ENCODE data around the gene TANK.
"Not testable (repeated sequence)": the region's sequence is repeated elsewhere in the genome, so short reads cannot be mapped to it uniquely, and the experiment has no call there.

TANK gene

DNA sequence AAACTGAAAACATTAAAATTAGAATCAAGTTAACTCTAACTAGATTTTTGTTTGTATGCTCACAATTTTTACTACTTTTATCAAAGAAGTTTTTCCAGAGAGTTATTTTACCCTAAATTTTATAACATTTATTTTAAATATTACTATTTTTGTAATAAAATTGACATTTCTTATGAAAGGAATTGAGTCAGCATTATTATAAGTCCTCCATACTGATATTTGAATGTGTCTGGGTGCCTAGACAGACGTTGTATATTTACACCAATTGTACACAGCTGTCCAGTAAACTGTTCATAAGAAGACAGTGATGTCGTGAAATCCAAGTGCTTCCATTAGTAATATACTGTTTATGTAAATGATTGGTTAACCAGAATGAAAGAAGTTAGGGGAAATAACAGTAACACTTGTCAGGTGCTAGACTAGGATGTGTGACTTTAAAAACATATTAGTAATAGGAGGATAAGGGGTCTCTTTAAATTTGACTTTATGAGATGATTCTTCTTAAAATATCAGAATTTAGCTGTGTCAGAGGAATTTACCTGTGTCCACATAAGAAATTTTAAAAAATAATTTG, 73.7 kb downstream of the TANK start:
- no peak for DNase-seq

DNA sequence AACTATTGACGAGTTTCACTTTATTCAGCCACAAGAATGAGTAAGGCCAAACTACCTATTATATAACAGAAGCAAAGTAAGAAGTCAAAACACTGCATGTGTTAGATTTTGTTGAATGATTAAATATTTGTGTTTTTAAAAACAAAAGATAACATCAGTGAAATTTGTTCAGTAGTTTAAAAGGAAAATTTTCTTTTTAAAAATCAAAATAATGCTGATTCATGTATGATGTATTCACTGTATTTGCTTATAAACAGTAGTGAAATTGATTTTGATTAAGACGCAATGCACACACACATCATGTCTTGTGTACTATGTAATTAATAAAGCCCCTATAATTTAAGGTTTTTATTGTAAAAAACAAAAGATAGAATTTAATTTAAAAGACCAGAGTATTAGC, 74.4 kb downstream of the TANK start:
- DNase-seq: no peak

DNA sequence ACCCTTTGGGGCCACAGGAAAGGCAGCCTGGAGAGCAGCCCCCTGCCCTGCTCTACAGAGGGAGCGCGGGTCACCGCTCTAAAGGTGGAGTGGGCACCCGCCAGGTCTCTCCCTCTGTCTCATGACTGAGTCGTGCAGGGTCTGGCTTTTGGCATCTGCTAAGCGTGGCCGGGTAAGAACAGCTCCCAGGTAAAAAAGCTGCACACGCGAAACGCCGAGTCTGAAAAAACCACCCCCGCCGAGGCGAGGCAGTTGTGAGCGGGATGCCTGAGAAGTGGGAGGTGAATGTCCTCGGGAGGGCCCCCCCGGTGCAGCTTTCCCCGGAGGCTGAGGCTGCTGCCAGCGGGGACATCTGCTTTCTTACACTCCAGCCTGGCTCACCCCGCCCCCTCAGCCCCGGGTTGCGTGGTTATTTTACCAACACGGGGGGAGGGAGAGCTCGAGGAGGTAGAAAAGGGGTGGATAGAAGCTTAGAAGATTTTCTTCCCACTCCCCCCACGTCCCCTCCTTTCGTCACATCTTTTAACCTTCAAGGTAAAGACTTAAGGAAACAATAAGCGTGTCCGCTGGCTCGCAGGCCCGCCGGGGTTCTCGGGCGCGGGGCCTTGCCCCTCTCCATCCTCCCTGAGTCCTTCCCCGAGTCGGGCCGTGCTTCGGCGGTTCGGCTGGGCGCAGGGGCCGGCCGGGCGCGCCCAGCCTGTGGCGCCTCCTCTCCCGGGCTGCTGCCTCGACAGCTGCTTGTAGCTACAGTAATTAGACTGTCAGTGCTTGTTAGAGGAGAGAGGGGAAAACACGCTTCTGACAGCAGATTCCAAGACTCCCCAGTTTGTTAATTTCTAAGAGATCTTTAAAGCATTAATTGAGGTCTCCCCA, 77.4 kb downstream of the TANK start:
- peak; percentile 53 for DNase-seq

DNA sequence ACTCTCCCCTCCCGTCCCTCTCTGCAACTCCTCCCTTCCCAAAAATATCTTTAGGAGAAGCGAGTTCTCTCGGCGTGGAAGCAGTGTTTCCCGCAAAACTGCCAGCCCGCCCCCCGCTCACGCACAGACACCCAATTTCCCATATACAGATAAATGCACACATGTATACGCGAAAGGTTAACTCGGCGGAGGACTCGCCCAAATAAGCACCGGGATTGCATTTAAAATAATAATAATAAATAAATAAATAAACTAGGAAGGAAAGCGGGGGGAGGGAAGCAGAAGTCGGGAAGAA, 78.0 kb downstream of the TANK start:
- DNase-seq: no peak

DNA sequence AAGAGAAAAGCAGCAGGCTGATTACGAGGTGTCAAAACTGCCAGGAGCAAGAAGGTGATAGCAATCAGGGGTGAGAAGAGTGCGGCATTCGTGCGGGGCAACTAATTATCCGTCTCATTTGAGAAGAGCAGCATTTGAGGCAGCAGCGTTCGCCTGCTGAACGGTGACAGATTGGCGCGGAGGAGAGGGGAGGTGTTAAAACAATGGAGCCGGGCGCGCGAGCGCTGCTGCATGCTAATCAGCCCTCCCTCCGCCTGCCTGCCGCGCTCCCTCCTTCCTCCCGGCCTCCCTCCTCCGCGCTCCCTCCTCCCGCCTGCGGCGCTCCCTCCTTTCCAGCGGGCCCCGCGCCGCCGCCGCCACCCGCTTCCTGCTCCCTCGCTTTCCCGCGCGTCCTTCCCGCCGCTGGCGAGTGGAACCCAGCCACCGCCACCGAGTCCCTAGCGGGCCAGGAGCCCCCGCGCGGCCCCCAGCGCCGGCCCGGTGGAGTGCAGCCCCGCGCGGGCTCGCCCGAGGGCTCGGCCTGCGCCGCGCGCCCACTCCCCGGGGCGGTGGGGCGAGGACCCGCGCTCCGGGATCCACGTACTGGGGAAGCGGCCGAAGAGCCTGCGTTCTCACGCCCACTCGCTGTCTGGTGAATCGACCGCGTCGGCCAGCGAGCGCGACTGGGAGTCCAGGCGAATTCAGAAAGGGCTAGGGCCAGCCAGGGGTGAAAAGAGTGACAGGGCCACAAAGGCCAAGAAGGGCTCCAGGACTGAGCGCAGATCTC, 78.5 kb downstream of the TANK start:
- DNase-seq: peak; percentile 51

DNA sequence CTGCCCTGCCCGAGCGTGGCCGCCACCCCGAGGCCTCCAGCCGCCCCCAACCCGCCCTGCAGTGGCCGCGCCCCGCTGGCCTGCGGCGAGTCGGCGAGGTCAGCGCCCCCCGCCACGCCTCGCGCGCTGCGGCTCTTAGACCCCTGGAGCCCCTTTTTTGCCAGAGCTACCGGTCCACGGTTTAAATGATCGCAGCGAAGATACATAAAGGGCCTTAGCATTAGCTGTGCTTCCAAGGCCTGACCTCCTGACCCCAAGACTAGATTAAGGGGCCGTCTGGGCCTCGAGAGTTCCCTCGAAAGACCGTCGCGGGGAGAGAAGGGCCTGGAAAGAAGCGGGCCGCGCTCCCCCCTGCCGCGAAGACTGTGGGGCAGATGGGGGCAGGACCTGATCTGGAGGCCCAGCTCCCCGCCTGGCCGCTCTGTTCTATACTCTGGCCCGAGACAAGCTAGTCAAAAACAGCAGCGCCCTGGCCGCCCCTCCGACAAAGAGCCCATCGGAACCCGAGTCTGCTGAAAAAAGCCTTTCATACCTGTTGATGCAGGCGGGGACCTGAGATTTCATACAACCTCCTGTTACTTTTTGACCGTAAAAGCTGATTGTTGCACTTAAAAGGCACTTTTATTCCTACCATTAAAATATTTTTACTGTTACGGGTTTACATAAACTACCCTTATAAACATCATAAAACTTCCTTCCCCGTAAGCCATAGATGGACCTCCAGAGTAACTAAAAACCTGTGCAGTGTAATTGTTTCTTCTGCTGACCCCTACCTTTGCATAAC, 79.3 kb downstream of the TANK start:
- no peak for DNase-seq

DNA sequence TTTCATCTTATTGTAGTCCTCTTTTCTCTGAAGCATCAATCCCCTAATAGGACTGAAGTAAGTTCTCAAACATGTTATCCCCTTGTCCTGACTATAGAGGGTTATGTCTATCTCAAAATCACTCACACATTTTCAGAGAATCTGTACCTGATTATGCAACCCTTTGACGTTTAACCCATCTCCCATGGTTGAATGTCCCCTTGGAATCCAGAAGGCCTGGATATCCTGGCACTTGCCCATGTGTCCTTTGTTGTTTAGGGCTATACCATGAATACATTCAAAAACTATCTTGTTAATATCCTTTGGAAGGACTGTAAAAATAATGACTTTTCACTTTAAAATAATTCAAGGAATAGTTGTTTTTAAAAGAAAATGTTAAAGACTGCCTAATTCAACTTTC, 81.7 kb downstream of the TANK start:
- no peak for DNase-seq

DNA sequence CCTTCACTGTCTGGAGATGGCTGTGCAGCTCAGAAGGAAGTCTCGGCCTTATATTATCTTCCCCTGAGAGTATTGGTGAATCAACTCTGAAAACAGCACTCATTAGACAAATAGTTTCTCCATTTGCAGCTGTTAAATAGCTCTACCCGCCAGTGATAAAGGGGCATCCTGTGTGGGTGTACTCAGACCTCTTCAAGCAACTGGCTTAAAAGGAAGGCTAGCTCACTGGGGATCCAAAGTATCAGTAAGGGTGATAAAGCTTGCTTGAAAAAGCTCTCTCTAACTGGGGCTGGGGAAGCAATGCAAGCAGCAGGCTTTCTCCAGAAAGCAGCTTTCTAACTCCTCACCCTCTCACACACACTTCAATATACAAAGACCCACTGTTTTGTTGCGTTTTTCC, 83.1 kb downstream of the TANK start:
- no peak for DNase-seq

DNA sequence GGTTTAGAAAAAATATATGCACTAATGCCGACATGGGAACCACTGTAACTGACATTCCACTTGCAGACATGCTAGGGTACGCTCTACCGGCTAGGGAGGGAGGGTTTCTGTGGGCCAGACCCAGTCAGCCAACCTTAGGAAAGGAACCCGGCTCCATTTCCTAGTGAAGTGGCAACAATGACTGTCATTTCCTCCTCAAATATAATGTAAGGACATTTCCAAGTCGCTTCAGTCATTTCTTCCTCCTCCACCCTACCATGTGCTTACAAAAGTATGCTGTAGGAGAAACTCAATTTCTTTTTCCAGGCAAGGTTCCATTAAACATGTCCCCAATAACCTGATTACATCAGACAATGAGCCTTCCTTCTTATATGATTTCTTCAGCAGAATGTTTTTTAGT, 83.7 kb downstream of the TANK start:
- no peak for DNase-seq

DNA sequence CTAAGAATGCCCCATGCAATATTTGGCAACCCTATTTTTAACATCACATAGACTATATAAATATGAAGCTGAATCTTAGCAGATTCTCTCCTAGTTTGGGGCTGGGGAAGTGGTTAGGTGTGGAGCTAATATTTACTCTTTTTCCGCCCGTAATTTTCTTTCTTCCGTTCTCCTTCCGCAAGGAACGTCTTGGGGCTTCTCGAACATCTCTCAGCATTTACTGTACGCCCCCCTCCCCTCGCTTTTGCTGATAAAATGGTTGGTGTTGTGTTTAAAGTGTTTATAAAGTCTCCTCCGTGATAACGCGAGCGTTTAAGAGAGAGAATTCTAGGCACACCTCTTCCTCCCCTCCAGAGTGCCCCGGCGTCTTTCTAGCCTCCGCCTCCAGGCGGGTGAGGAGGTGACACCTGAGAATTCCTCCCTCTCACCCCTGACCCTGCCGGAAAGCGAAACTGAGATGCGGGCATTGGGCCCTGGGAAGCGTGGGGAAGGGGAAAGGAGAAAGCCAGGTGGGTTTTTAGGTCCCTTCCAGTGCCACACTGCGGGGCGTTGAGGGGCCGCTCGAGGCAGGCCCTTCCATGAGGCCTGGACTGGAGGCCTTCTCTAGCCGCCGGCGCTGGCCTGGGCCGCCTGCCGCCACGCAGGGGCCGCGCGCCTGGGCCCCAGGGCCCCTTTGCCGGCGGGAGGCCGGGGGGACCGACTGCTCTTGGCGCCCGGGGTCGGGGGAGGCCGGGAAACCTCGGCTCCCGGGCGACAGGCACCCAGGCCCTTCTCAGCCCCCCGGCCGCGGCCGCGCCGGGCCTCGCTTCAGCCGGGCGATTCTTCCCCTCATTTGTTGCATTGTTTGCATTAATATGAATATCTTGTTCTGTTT, 84.4 kb downstream of the TANK start:
- peak; percentile 62 for DNase-seq

DNA sequence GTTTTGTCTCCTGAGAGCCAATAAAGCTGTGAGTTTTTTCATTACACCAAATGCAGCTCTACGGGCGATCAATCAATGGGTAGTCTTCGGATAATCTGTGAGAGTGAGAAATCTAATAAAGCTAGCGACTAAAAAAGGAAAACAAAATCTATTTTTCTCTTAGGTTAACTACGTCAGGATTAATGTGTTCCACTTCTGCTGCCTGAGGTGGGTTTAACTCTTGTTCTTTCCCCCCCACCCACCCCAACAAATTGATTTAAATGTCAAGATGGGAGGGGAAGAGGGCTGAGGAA, 85.0 kb downstream of the TANK start:
- DNase-seq: no peak

DNA sequence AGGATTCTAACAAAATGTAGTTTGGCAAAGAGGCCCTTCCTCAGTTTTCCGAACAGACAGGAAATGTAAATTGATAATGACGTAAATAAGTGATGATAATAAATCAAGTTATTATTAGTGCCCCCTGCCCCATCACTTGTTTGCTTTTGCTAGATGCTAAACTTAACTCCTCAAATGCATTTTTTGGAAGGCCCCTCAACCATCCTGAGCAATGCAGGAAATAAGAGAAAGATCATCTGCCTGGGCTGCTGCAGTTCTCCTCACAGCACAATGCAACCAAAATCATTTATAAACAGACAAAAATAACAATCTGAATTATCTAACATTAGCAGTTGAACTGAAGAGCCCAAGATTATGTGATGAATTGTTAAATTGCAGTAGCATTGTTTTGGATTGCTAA, 85.4 kb downstream of the TANK start:
- no peak for DNase-seq

DNA sequence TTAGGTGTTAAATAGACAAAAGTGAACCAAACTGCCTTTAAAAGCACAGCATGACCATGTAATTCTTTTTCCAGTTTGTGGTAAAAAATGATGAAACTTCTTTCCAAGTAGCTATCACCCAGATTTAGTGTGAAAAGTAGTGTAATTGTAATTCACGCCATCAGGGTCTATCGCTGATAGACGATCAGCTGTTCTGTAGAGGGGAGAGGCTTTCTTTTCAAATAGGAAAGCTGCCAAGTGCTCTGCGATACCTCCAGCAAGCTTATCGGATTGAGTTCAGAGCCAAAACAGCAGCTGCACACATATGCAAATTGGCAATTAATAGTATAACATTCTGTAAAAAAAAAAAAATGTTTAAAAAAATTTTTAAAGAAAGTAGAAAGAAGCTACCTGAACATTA, 86.1 kb downstream of the TANK start:
- no peak for DNase-seq

DNA sequence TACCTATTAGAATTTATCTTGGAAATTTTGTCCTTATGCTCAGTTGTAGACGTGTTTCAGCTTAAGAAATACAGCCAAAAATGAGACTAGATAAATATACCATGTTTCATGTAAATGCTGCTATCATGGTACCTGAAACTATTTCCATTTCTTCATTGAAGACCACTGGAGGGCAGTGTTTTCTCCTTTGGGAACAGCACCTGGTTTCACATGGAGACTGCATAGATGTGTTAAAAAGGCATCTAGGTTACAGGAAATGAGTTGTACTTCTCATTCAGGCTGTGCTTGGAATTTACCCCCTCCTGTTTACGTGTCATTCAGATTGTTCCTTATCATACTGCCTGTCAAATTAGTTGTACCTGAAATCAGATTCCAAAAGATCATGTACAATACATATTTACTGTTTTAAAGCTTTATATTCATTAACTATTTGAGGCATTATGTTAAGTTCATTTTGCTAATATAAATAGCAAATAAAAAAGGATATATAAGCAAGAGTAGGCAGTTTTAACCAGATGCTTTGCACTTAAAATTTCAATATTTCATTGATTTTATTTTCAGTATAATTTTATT, 90.7 kb downstream of the TANK start:
- no peak for DNase-seq

DNA sequence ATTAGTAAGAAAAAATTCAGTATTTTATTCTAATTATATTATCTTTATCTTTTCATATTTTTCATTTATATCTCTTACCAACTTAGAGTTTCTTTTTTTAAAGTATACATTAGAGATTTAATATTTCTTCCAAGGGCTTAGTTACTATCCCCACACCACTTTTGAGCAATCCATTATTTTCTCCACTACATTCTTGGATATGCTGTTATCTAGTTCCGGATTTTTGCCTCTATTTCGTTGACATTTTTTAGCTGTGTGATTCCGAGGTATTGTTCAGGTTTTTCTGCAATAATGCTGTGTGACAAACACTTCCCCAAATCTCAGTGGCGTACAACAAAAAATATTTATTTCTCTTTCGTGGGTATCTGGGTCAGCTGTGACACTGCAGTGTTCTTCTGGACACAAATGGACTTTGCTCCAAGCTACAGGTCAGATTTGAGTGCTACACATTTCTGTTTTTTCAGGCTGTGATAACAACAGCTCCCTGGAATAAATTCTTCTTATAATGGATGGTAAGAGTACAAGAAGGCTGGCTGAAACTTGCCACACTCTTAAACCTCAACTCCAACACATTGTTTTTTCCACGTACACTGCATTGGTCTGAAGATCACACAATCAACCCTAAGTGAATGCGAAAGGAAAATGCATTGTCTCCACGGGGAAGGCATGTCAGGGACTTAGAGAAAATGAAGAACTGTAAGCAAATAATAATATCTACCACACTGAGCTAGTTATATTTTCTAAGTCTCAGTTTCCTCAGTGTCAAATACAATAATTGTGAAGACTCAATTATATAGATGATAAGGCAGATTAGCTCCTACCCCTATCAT, 97.1 kb downstream of the TANK start:
- DNase-seq: no peak

DNA sequence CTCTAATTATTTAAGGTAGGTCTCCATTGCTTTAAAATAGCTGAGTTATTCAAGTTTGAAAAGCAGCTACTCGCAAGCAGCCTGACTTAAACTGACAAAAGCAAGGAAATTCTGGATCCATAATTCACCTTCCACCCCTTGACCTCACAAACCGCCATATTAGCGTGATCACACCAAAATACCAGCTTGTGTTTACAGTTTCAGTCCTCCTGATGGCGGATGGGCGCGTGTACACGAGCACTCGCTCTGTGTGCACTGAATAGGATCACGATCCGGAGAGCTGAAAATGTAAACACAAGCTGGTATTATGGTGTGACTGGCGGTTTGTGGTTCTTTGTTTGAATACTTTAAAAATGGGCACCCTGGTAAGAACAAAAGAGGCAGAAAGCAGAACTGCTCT, 105.6 kb downstream of the TANK start:
- DNase-seq: no peak

DNA sequence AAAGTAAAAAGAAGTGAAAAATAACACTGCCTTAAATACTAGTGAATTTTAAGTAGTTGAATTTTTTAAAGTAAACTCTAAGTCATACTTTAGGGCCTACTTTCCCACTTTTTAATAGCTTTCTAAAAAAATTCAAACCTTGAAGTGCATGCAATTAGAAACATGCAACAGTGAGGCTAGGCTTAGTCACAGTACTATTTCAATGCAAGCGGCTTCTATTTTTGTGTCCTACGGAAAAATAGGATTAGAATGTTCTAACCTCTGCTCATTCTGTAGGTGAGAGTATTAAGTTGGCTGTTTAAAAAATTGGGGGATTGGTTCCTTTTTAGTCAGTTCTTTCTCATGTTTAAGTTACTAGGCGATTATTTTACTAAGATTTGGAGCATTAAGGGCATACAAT, 108.9 kb downstream of the TANK start:
- no peak for DNase-seq

DNA sequence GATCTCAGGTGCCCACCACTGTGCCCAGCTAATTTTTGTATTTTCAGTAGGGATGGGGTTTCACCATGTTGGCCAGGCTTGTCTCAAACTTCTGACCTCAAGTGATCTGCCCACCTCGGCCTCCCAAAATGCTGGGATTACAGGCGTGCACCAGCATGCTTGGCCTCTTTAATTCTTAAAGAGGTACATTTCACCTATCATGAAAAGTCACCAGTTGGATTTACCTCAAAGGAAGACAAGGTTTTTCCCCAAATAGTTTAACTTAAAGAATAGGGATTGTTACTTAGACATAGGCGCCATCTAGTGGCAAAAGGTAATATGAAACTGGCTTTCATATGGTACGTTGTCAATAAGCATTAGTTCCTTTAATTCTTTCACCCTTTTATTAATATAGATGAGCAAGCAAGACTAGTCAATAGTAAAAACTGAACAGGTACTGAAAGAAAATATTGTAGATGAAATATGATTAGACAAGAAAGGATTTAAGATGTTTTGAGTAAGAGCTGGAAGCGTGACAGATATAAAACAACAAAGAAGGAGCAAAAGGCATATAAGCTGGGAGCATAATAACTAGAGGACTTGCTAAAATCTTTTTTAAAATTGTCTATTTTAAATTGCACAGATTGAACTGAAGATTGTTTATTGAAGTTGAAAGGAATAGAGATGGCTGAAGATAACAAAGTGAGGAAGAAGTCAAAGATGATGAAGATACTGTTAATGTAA, 113.0 kb downstream of the TANK start:
- no peak for DNase-seq

DNA sequence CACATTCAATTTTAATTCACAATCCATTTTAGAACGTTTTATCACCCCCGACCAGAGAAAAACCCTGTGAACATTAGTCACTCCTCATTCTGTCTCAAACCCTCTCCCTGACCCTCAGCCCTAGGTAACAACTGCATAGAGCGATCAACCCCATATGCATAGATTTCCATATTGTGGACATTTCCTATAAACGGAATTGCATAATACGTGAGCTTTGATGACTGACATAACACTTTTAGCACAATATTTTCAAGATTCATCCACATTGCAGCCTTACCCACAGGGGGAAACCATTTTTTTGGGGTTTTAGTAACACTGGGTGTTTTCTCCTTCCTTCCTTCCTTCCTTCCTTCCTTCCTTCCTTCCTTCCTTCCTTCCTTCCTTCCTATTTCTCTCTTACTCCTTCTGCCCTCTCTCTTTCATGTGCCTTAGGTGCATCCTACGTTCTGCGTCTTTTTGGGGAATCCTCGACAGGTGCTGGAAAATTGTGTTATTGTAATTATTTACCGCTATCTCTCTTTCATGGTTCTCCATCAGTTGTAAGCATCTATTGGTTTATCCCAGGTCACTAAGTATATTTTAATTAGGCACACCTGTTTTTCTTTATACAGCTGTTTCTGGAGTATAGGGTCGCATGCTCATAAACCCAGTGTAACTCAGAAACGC, 118.5 kb downstream of the TANK start:
- DNase-seq: not testable (repeated sequence)

DNA sequence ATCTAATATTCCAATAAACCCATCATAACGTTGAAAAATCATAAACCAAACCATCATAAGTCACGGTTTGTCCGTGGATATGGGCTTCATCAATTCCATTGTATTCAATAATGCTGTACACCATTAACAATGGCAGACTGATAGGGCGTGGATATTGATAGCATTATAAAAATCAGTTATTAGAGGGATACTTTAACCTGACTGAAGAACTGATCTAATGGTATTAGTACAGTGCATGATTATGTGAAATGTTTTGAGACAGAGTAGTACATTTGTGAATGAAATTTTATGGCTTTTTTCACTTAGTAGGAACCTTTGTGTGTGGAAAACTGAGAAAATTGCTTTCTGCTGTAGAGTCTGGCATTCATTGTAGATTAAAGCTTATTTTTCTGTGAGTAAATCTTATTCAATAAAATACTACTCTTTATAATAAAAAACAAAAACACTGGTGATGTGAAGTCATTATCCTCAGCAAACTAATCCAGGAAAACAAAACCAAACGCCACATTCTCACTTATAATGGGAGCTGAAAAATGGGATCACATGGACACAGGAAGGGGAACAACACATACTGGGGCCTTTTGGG, 119.1 kb downstream of the TANK start:
- not testable (repeated sequence) for DNase-seq
